Measurements from ENCODE around the gene KIRREL3.

KIRREL3 gene

GRCh38 chr11:126949066-126949891, 51.3 kb downstream of the KIRREL3 start:
- no peak for DNase-seq

GRCh38 chr11:126948563-126948962, 52.0 kb downstream of the KIRREL3 start:
- DNase-seq = no peak

- no peak for DNase-seq
These were observed 55.3 kb downstream of the KIRREL3 start for GRCh38 chr11:126945319-126945718.

- no peak for DNase-seq
These were observed 57.3 kb downstream of the KIRREL3 start for GRCh38 chr11:126943316-126943715.

- no peak for DNase-seq
These were observed 58.4 kb downstream of the KIRREL3 start for GRCh38 chr11:126942146-126942545.

GRCh38 chr11:126939552-126939951, 61.0 kb downstream of the KIRREL3 start:
- DNase-seq = no peak

GRCh38 chr11:126938718-126939117, 61.9 kb downstream of the KIRREL3 start:
- no peak for DNase-seq

- no peak for DNase-seq
These were observed 70.3 kb downstream of the KIRREL3 start for GRCh38 chr11:126930091-126930841.

GRCh38 chr11:126929179-126930061, 71.2 kb downstream of the KIRREL3 start:
- no peak for DNase-seq

GRCh38 chr11:126927623-126928022, 72.9 kb downstream of the KIRREL3 start:
- no peak for DNase-seq

- no peak for DNase-seq
These were observed 74.2 kb downstream of the KIRREL3 start for GRCh38 chr11:126926376-126926791.

GRCh38 chr11:126925321-126926093, 75.1 kb downstream of the KIRREL3 start:
- no peak for DNase-seq

GRCh38 chr11:126924376-126925040, 76.1 kb downstream of the KIRREL3 start:
- DNase-seq = no peak

- no peak for DNase-seq
These were observed 79.7 kb downstream of the KIRREL3 start for GRCh38 chr11:126920833-126921232.

GRCh38 chr11:126919147-126919823, 81.3 kb downstream of the KIRREL3 start:
- DNase-seq = no peak

GRCh38 chr11:126918556-126918955, 82.0 kb downstream of the KIRREL3 start:
- no peak for DNase-seq

GRCh38 chr11:126917531-126918204, 82.9 kb downstream of the KIRREL3 start:
- no peak for DNase-seq

GRCh38 chr11:126915430-126915829, 85.1 kb downstream of the KIRREL3 start:
- DNase-seq = no peak

- no peak for DNase-seq
These were observed 85.6 kb downstream of the KIRREL3 start for GRCh38 chr11:126914941-126915340.

- DNase-seq = no peak
These were observed 86.4 kb downstream of the KIRREL3 start for GRCh38 chr11:126914166-126914565.

- no peak for DNase-seq
These were observed 96.0 kb downstream of the KIRREL3 start for GRCh38 chr11:126904520-126904919.

All from activated CD4-positive, alpha-beta T cell treated with anti-CD3 and anti-CD28 coated beads for 4 hours (primary cell).